Hypothalamus (tissue), 51 donors: ENCODE measurements around the gene RPRD1A.
"Not testable (repeated sequence)": the region's sequence is repeated elsewhere in the genome, so short reads cannot be mapped to it uniquely, and the experiment has no call there.

Experiments used
- DNase-seq, 51 donors: peaks; one replicate each; lab custom pipeline; 2025; lab: John Stamatoyannopoulos, UW

RPRD1A gene

GRCh38 chr18:35972197-35973000 is 95.0 kb downstream of the RPRD1A start, which contains the start of gene RMP24:
RMP24 (plus strand) TSS chr18:35972679.
- DNase-seq = peak; percentile 69 to 98 (median 92)

- peak in 5 of 51 donors; percentile 19 to 58 (median 52) for DNase-seq
Measured at GRCh38 chr18:35971661-35972196, 95.6 kb downstream of the RPRD1A start.

- no peak for DNase-seq
Measured at GRCh38 chr18:35969676-35970075, 97.7 kb downstream of the RPRD1A start.

- no peak for DNase-seq
Measured at GRCh38 chr18:35968278-35968880, 99.0 kb downstream of the RPRD1A start.

- not testable (repeated sequence) for DNase-seq
Measured at GRCh38 chr18:35967866-35968265, 99.5 kb downstream of the RPRD1A start.

GRCh38 chr18:35964319-35964718 is 103.0 kb downstream of the RPRD1A start:
- no peak for DNase-seq

- DNase-seq = no peak
Measured at GRCh38 chr18:35962320-35962719, 105.0 kb downstream of the RPRD1A start.

GRCh38 chr18:35956226-35956625 is 111.1 kb downstream of the RPRD1A start:
- DNase-seq = no peak

- no peak for DNase-seq
Measured at GRCh38 chr18:35953688-35954087, 113.7 kb downstream of the RPRD1A start.

- no peak for DNase-seq
Measured at GRCh38 chr18:35950628-35950982, 116.8 kb downstream of the RPRD1A start.

GRCh38 chr18:35949903-35950627 is 117.3 kb downstream of the RPRD1A start:
- DNase-seq = peak in 47 of 51 donors; percentile 4 to 79 (median 25)

- no peak for DNase-seq
Measured at GRCh38 chr18:35949090-35949489, 118.3 kb downstream of the RPRD1A start.

GRCh38 chr18:35948080-35948479 is 119.3 kb downstream of the RPRD1A start:
- DNase-seq = peak in 1 of 51 donors; percentile 6

GRCh38 chr18:35942661-35943060 is 124.7 kb downstream of the RPRD1A start:
- no peak for DNase-seq

- no peak for DNase-seq
Measured at GRCh38 chr18:35942133-35942532, 125.2 kb downstream of the RPRD1A start.

- no peak for DNase-seq
Measured at GRCh38 chr18:35941299-35941698, 126.1 kb downstream of the RPRD1A start.
